Caco-2 (cell line): ENCODE measurements around the gene STARD10. TPM values are rescaled to one million over a fixed set of nuclear protein-coding genes. Genes with fewer than 3 reads are reported as not detected.

ENCODE experiments used
- BruUV-seq: library from RNA; stranded (reverse); fragments of 400-500 nt; replicated peaks from 2 replicates; lab custom pipeline; 2021; lab: Mats Ljungman, UMichigan
- CTCF ChIA-PET: fragments of 300-600 bp; sonication (Branson Sonifier 250); formaldehyde crosslinking; loops from one replicate; lab custom pipeline; 2022; ENCODE audit warnings: antibody characterized with exemption; lab: Charles Lee
- POLR2A ChIA-PET: fragments of 300-600 bp; sonication (Branson Sonifier 250); formaldehyde crosslinking; loops from one replicate; lab custom pipeline; 2022; ENCODE audit warnings: antibody characterized with exemption; lab: Charles Lee
- DNase-seq, 2 experiments: peaks; one replicate each; pipeline versions ENCODE4 v3.0.0 to v3.0.0-alpha.2; 2020 to 2022
- H3K27me3 ChIP-seq: replicated peaks from 2 replicates; pipeline ENCODE4 v1.6.0; 2011; ENCODE audit warnings: low read length; ENCODE audit not compliant: control insufficient read depth, insufficient read depth
- H3K36me3 ChIP-seq: 2 replicates; pipeline ENCODE4 v1.5.1; 2011; ENCODE audit warnings: low read length; ENCODE audit not compliant: control insufficient read depth, insufficient read depth
- H3K4me1 ChIP-seq: fragments of 250-450 bp; sonication (Bioruptor Pico); 2 replicates; pipeline ENCODE4 v1.5.1; 2020; ENCODE audit warnings: mild to moderate bottlenecking
- H3K4me3 ChIP-seq: 2 replicates; pipeline ENCODE4 v1.5.1; 2011; ENCODE audit warnings: low read depth, mild to moderate bottlenecking, control low read depth, low read length
- H3K9me3 ChIP-seq: fragments of 250-450 bp; sonication (Bioruptor Pico); 2 replicates; pipeline ENCODE4 v1.5.1; 2020; ENCODE audit warnings: mild to moderate bottlenecking, moderate library complexity
- H3K27ac Mint-ChIP-seq: one replicate; pipeline ENCODE4 v1.8.0; 2022; ENCODE audit warnings: mixed read lengths; ENCODE audit not compliant: unreplicated experiment
- H3K27me3 Mint-ChIP-seq: one replicate; pipeline ENCODE4 v1.8.0; 2022; ENCODE audit warnings: mixed read lengths; ENCODE audit not compliant: insufficient read depth, unreplicated experiment
- H3K36me3 Mint-ChIP-seq: one replicate; pipeline ENCODE4 v1.8.0; 2022; ENCODE audit warnings: mild to moderate bottlenecking, mixed read lengths; ENCODE audit not compliant: insufficient read depth, unreplicated experiment
- H3K4me1 Mint-ChIP-seq: one replicate; pipeline ENCODE4 v1.8.0; 2022; ENCODE audit warnings: low read depth, mixed read lengths; ENCODE audit not compliant: unreplicated experiment
- H3K4me3 Mint-ChIP-seq: one replicate; pipeline ENCODE4 v1.8.0; 2022; ENCODE audit warnings: mild to moderate bottlenecking, moderate library complexity, mixed read lengths; ENCODE audit not compliant: unreplicated experiment
- H3K9me3 Mint-ChIP-seq: one replicate; pipeline ENCODE4 v1.8.0; 2022; ENCODE audit warnings: mixed read lengths; ENCODE audit not compliant: unreplicated experiment
- CTCF ChIP-seq, 2 experiments: fragments of 200-600 bp in 1 of 2; IDR thresholded peaks; 1 replicate in 1 of 2; 2 replicates in 1 of 2; pipeline versions ENCODE4 v1.5.1 to v1.8.0; 2011 to 2022; ENCODE audit warnings: antibody characterized with exemption in 1 of 2, control low read depth in 1 of 2, inconsistent platforms in 1 of 2, low read depth in 1 of 2, low read length in 1 of 2, mild to moderate bottlenecking in 1 of 2, moderate library complexity in 1 of 2; ENCODE audit not compliant: insufficient read depth in 1 of 2, severe bottlenecking in 1 of 2, unreplicated experiment in 1 of 2
- intact Hi-C: fragments of 100-400 bp; cut with micrococcal nuclease; formaldehyde crosslinking; loops from one replicate; pipeline ENCODE4 v1.10.0; 2022; ENCODE audit not compliant: unreplicated experiment
- total RNA-seq: library from RNA; stranded (reverse); gene quantifications from 2 replicates; pipeline ENCODE4 v1.2.3, GENCODE V29; 2022

Gene STARD10
- total RNA-seq, 1 experiment from 2014 or later, result 492 TPM

DNA sequence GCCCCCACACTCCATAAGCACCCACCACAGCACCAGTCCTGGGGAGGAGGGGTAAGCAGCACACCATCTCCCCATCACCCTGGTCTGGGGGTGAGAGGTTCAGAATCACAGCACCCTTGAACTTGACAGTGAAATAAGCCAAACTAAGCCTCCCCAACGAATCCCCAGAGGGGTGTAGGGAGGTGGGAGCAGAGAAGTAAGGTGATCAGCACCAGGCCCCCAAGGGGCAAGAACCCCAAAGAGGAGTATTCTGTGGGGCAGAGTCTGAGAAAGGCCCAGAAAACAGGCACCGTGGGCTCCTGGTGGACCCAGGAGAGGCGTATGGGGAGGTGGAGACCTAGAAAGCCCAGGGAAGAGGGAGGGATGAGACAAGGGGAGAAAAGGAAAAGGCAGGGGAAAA lies 72.6 kb downstream of the STARD10 start:
- Histone ChIP-seq H3K9me3 (no peaks in the 10 kb centered on the region), H3K27me3 (no peaks in the 10 kb centered on the region), H3K4me1 (peaks cover 4% of the 10 kb centered on the region; the same call in 1 of the 2 replicates), H3K36me3 (peaks cover 1% of the 10 kb centered on the region; the same call in 1 of the 2 replicates), H3K4me3 (no peak overlapping the region)
- CTCF ChIA-PET, result interaction anchor here (1.4 kb wide), 1 partner anchor 37 kb away, joined by 5 read pairs; no protein-coding TSS in a partner anchor
- Mint-ChIP-seq H3K4me1 (no peaks in the 10 kb centered on the region), H3K36me3 (peaks cover 2% of the 10 kb centered on the region), H3K27ac (no peak overlapping the region), H3K9me3 (no peaks in the 10 kb centered on the region), H3K27me3 (no peaks in the 10 kb centered on the region), H3K4me3 (no peak overlapping the region)
- BruUV-seq, result no TSS peak
- DNase-seq, result no peak
- no peak for TF ChIP-seq CTCF (IDR thresholded peaks at IDR 0.05; ENCODE audit: insufficient read depth in 1 of 2, low read depth in 1 of 2, low read length in 1 of 2, severe bottlenecking in 1 of 2, unreplicated experiment in 1 of 2)
- POLR2A ChIA-PET, result no interaction called here
- intact Hi-C loops, result no loop called here

- intact Hi-C loops, result no loop called here
- peaks cover 5% of the 10 kb centered on the region for H3K36me3 Mint-ChIP-seq
- no peaks in the 10 kb centered on the region for H3K9me3 ChIP-seq
- no peaks in the 10 kb centered on the region for H3K27me3 Mint-ChIP-seq
- H3K27ac Mint-ChIP-seq, result no peak overlapping the region
- no peak for DNase-seq
- no peak overlapping the region for H3K4me3 ChIP-seq
- H3K4me3 Mint-ChIP-seq, result no peak overlapping the region
- no peaks in the 10 kb centered on the region for H3K4me1 Mint-ChIP-seq
- POLR2A ChIA-PET, result no interaction called here
- peaks cover 1% of the 10 kb centered on the region; the same call in 1 of the 2 replicates for H3K36me3 ChIP-seq
- CTCF ChIA-PET, result interaction anchor here (1.4 kb wide), 1 partner anchor 37 kb away, joined by 5 read pairs; no protein-coding TSS in a partner anchor
- H3K27me3 ChIP-seq, result no peaks in the 10 kb centered on the region
- H3K9me3 Mint-ChIP-seq, result no peaks in the 10 kb centered on the region
- no peak for TF ChIP-seq CTCF (IDR thresholded peaks at IDR 0.05; ENCODE audit: insufficient read depth in 1 of 2, low read depth in 1 of 2, low read length in 1 of 2, severe bottlenecking in 1 of 2, unreplicated experiment in 1 of 2)
- BruUV-seq, result no TSS peak
- H3K4me1 ChIP-seq, result peaks cover 4% of the 10 kb centered on the region; the same call in 1 of the 2 replicates
Measured at GRCh38 chr11:72720784-72721183, 73.1 kb downstream of the STARD10 start.

DNA sequence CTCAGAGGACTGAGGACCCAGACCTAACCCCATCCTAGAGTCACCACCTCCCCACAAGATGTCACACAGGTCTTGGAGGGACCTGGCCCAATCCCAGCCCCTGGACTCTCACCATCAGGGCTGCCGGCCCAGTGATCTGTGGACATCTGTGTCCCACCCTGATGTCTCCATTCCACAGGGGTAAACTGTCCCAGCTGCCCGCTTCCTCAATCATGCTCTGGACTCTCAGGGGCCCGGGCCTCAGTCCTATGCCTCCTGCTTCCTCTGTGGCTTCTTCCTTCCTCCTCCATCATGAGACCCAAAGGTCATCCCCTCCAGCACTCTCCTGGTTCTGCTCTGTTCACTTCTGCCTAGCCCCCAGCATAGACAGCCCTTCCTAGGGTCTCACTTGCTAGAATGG lies 73.8 kb downstream of the STARD10 start:
- intact Hi-C loops, result no loop called here
- POLR2A ChIA-PET, result no interaction called here

More for the DNA sequence above, 73.8 kb downstream of the STARD10 start:
- Mint-ChIP-seq H3K27me3 (no peaks in the 10 kb centered on the region), H3K4me1 (no peaks in the 10 kb centered on the region), H3K9me3 (no peaks in the 10 kb centered on the region), H3K36me3 (peaks cover 5% of the 10 kb centered on the region), H3K4me3 (no peak overlapping the region), H3K27ac (no peak overlapping the region)
- Histone ChIP-seq H3K9me3 (no peaks in the 10 kb centered on the region), H3K4me1 (peaks cover 4% of the 10 kb centered on the region; the same call in 1 of the 2 replicates), H3K27me3 (no peaks in the 10 kb centered on the region), H3K36me3 (peaks cover 1% of the 10 kb centered on the region; the same call in 1 of the 2 replicates), H3K4me3 (no peak overlapping the region)
- CTCF ChIA-PET, result interaction anchor here (1.2 to 1.4 kb wide), 2 partner anchors 36 to 74 kb away, joined by 3 to 5 read pairs; no protein-coding TSS in a partner anchor
- TF ChIP-seq CTCF (IDR thresholded peaks at IDR 0.05; ENCODE audit: insufficient read depth in 1 of 2, low read depth in 1 of 2, low read length in 1 of 2, severe bottlenecking in 1 of 2, unreplicated experiment in 1 of 2), result no peak
- no TSS peak for BruUV-seq
- no peak for DNase-seq
